ENCODE results near the gene MGAT4B.

The MGAT4B gene

GRCh38 chr5:179812997-179813607 lies 6.4 kb upstream of the MGAT4B start:
- no peak for DNase-seq (ENCODE audit: low read depth in 1 of 2, low spot score in 1 of 2)

GRCh38 chr5:179812135-179812825 lies 5.6 kb upstream of the MGAT4B start:
- no peak for DNase-seq (ENCODE audit: low read depth in 1 of 2, low spot score in 1 of 2)

GRCh38 chr5:179805529-179806249 lies 977 bp downstream of the MGAT4B start:
- no peak for DNase-seq (ENCODE audit: low read depth in 1 of 2, low spot score in 1 of 2)

DNA sequence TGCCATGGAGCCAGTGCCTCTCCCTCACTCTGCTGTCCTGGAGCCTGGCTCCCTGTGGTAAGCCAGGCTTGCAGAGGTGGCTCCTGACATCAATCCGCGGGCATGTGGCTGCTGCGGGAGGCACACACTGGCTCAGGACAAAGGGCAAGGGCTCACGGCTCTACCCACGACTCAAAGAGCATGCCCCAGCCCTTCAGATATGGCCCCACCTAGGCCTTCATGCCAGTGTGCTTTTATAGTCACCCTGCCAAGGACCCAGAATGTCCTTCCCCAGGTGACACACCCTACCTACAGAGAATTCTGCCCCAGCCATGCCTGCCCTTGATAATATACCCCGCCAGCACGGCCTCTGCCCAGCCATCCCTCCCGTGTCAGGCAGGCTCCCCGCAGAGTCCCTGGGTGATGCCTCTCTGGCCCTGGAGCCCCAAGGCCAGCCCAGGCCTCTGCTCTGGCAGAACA lies 1.6 kb downstream of the MGAT4B start:
- DNase-seq (ENCODE audit: low read depth in 1 of 2, low spot score in 1 of 2) = no peak

DNA sequence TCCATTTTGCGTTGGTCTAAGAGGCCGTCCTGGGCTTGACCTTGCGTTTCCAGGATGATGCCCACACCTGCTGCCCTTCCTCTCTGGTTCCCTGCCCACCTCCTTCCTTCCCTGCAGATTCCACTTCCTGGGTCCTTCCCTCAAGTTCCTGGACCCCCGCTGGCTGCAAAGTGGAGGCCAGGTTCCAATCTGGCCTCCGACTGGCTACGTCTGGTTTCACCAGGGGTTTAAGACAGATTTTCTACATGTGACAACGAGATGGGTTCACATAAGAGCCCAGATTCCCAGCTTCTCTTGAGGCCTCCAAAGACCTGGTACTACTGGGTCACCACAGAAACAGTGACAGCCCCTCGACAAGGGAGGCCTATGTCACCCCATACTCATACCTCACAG lies 2.1 kb downstream of the MGAT4B start:
- no peak for DNase-seq (ENCODE audit: low read depth in 1 of 2, low spot score in 1 of 2)

- DNase-seq (ENCODE audit: low read depth in 1 of 2, low spot score in 1 of 2) = no peak
Measured at GRCh38 chr5:179803651-179804554, 2.8 kb downstream of the MGAT4B start.

DNA sequence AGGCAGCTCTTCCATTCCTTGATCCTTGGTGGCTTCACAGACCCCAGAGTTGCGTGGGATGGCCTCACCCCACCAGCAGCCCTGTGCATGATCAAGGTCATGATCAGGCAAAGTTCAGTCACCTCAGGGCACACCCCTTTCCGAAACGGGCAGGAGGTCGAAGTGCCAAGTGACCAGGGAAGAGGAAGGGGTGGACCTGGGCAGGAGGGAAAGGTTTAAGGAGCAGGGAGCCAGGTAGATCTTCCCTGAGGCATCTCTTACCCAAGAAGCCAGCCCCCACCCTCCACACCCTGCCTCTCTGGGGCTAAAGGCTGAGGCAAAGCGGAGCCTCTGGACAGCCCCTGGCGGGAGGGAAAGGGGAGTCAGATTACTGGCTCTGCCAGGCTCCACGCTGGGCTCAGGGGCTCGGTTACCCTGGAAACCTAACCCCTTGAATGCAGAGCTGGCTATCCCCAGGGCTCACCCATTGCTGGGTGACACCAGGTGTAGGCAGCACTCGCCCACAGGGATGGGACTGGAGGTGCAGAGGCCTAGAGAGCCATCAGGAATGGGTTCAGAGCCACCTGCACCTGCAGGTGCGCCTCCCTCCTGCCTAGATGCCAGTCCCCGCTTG lies 3.6 kb downstream of the MGAT4B start:
- no peak for DNase-seq (ENCODE audit: low read depth in 1 of 2, low spot score in 1 of 2)

- no peak for DNase-seq (ENCODE audit: low read depth in 1 of 2, low spot score in 1 of 2)
Measured at GRCh38 chr5:179802207-179802883, 4.3 kb downstream of the MGAT4B start.

DNA sequence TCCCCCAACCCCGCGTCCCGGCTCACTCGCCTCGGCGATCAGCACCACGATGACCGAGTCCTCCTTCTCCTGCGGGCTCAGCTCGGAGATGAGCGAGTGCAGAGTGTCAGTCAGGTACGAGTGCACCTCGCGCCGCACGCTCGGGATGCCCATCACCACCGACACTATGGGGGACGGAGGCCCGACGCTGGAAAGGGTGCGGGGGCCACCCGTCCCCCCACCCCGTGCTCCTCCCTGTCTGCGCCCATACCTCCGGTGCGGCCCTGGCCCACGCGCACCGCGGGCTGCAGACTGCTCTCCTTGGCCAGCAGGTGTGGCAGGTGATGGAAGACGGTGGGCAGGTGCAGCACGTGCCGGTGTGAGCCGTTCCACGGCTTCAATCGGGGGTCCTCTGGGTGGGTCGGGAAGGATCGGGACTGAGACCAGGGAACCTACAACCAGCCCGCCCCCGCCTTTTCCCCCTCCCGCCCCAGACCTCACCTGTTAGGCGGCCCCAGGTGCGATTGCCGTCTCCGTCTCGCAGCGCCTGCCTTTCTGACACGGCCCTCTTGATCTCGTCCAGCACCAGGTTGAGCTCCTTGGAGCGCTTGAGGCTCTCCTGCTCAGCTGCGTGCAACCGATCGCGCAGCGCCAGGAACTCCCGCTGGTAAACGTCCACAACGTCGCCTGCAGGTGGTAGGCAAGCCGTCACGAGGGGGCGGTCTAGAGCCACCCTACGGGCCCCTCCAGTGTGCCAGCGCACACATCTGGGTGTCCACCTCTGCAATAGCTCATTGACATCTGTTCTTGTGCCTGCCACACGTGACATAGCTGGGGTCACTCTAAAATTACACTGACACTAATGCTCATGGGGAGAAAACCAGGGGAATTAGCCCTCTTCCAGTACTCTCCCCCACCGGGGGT lies 5.1 kb downstream of the MGAT4B start:
- DNase-seq (ENCODE audit: low read depth in 1 of 2, low spot score in 1 of 2) = peak; percentile 74 to 75

- DNase-seq (ENCODE audit: low read depth in 1 of 2, low spot score in 1 of 2) = no peak
Measured at GRCh38 chr5:179800696-179801201, 5.9 kb downstream of the MGAT4B start.

- DNase-seq (ENCODE audit: low read depth in 1 of 2, low spot score in 1 of 2) = no peak
Measured at GRCh38 chr5:179800071-179800695, 6.5 kb downstream of the MGAT4B start.

DNA sequence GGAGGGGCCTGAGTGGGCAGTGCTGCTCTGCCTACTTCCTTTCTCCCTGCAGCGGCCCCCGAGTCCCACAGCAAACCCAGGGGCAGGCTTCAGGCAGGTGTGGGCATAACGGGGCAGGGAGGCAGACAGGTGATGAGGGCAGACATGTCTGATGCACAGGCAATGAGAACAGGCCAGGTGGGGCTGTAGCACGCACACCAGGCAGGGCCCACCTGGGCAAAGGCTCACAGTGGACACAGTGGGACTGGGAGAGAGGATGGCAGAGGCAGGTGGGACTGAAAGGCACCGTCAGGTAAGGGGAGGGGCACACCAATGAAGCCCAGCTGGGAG lies 7.1 kb downstream of the MGAT4B start:
- DNase-seq (ENCODE audit: low read depth in 1 of 2, low spot score in 1 of 2) = no peak

GRCh38 chr5:179798771-179799643 lies 7.7 kb downstream of the MGAT4B start:
- no peak for DNase-seq (ENCODE audit: low read depth in 1 of 2, low spot score in 1 of 2)

DNA sequence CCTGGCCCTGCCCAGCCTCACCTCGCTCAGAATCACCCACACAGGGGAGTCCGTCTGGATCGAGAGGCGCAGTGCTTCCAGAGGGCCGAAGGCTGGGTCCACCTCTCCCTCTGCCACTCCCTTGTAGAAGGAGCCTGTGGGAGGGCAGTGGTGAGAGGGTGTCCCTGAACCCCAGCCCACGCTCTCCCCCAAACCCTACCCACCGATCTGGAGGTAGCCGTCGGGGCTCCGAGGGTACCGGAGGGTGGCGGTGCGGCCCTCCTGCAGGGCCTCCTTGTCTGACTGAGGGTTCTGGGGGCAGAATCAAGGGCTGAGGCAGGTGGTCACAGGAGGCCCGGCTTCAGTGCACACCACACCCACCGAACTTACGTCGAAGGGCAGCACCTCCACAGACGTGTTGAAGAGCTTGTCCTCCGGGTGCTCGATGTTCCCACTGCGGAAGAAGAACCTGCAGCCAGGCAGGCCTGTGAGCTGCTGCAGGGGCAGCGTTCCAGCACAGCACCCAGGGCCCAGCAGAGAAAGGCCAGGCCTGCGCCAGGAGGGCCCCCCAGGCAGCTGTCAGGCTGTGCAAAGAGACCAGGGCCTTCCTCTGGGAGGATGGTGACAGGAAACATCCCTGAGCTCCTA lies 8.4 kb downstream of the MGAT4B start:
- DNase-seq (ENCODE audit: low read depth in 1 of 2, low spot score in 1 of 2) = no peak

GRCh38 chr5:179797741-179798140 lies 8.9 kb downstream of the MGAT4B start:
- DNase-seq (ENCODE audit: low read depth in 1 of 2, low spot score in 1 of 2) = no peak

- DNase-seq (ENCODE audit: low read depth in 1 of 2, low spot score in 1 of 2) = no peak
Measured at GRCh38 chr5:179796877-179797608, 9.6 kb downstream of the MGAT4B start.

Data from activated T-helper 1 cell treated with anti-CD3 and anti-CD28 coated beads, Interleukin-2, amount 50 U/mL, for 16 hours (primary cell).